ENCODE measurements around the gene VAMP1. TPM values are rescaled to one million over a fixed set of nuclear protein-coding genes. Genes with fewer than 3 reads are reported as not detected.

VAMP1 gene, protein sequence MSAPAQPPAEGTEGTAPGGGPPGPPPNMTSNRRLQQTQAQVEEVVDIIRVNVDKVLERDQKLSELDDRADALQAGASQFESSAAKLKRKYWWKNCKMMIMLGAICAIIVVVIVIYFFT
- total RNA-seq (2021) (7.7 and 9.1 TPM in 2 replicates), Bru-seq, nascent RNA (percentile 55 among the genes with signal in this experiment), BruChase-seq, experiment 1, labeled RNA remaining after a 2-hour chase (percentile 60 among the genes with signal in this experiment), BruChase-seq, experiment 2, labeled RNA remaining after a 6-hour chase (percentile 52 among the genes with signal in this experiment)
- long read RNA-seq, partial matches to known transcripts = 0 of 1 reads
- long read RNA-seq, other reads (novel, unspliced or antisense) = 1 of 1 reads

DNA sequence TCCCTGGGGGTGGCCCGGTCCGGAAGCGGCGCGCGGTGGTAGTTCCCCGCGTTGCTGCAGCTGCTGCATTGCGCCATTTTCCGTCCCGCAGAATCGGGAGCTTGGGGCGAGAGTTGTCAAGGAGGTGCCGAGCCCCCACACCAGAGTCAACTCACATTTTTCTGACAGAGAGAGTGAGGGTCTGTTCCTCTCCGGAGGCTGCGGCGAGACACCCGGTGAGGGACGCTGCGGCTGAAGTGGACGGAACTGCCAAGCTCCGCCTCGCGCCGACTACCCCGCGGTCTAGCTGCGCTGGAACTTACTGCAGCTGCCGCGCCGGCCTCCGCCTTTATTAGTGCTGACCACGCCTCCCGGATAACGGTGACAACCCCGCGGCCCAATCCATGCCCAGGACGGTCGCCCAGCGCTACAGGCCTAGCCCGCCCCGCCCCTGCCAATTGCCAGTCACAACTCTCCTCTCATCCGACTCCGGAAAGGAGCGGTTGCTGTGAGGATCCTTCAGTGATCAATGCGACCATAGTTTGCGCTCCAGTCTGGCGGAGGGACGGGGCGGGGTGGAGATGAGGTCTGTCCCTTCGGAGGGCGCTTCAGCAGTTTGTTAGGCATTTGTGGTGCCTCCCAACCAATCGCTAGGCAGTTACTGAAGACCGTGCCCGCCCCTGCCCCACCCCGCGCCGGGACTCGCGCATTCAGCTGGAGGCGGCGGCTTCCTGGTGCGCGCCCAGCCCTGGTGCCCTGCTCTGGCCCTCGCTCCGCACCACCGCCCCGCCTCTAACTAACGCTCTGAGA, at the start of gene VAMP1:
Gene VAMP1, minus strand, starts transcription at position 303 of the 789 bp plus-strand sequence. Its CDS starts 146 bp downstream, at position 157.
- no TSS peak for BruUV-seq (replicated peaks)
- ChIA-PET POLR2A (ENCODE audit: unreplicated experiment) (interaction anchor here (0.5 to 1.4 kb wide), 19 partner anchors 9 to 482 kb away, joined by 3 to 24 read pairs (median 5); partner anchors contain the start of gene MRPL51), CTCF (interaction anchor here (0.6 to 0.7 kb wide), 7 partner anchors 16 to 241 kb away, joined by 3 to 11 read pairs (median 4); partner anchors contain the start of gene ZNF384)
- Histone ChIP-seq H3K4me3 (peak within 1 kb of the TSS; percentile 76), H2AFZ (peak within 1 kb of the TSS; percentile 87), H3K36me3 (ENCODE audit: low read depth) (no peaks in the 10 kb centered on the region), H3K9me2 (ENCODE audit: insufficient read depth) (no peaks in the 10 kb centered on the region), H3K9me3 (ENCODE audit: insufficient read depth, low read depth) (no peaks in the 10 kb centered on the region), H3K79me2 (ENCODE audit: low read depth) (no peaks in the 10 kb centered on the region; the same call in 1 of the 2 replicates), H3K4me2 (peak within 1 kb of the TSS; percentile 96), H3K27me3 (ENCODE audit: insufficient read depth, low read depth) (0 out of 2 replicates have a peak, but pooled peaks cover 6% of the 10 kb centered on the region), H3F3A (ENCODE audit: insufficient read depth, low read depth) (peaks cover 12% of the 10 kb centered on the region), H3K4me1 (replicated peaks; ENCODE audit: insufficient read depth) (peaks cover 15% of the 10 kb centered on the region), H3K27ac (no peak within 1 kb of the TSS), H4K20me1 (ENCODE audit: insufficient read depth) (no peaks in the 10 kb centered on the region)
- no peak for TF ChIP-seq EZH2 (IDR thresholded peaks at IDR 0.05; ENCODE audit: low read depth)
- TF ChIP-seq, protein P1, sequence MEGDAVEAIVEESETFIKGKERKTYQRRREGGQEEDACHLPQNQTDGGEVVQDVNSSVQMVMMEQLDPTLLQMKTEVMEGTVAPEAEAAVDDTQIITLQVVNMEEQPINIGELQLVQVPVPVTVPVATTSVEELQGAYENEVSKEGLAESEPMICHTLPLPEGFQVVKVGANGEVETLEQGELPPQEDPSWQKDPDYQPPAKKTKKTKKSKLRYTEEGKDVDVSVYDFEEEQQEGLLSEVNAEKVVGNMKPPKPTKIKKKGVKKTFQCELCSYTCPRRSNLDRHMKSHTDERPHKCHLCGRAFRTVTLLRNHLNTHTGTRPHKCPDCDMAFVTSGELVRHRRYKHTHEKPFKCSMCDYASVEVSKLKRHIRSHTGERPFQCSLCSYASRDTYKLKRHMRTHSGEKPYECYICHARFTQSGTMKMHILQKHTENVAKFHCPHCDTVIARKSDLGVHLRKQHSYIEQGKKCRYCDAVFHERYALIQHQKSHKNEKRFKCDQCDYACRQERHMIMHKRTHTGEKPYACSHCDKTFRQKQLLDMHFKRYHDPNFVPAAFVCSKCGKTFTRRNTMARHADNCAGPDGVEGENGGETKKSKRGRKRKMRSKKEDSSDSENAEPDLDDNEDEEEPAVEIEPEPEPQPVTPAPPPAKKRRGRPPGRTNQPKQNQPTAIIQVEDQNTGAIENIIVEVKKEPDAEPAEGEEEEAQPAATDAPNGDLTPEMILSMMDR (conservative IDR thresholded peaks at IDR 0.05) = no peak
- intact Hi-C loops (cut with micrococcal nuclease; ENCODE audit: unreplicated experiment) = loop anchor here (1.0 to 2.0 kb wide), 3 partner anchors 23 to 254 kb away; partner anchors contain the start of genes GAPDH and MRPL51
- peak; percentile 93 to 98 for DNase-seq

DNA sequence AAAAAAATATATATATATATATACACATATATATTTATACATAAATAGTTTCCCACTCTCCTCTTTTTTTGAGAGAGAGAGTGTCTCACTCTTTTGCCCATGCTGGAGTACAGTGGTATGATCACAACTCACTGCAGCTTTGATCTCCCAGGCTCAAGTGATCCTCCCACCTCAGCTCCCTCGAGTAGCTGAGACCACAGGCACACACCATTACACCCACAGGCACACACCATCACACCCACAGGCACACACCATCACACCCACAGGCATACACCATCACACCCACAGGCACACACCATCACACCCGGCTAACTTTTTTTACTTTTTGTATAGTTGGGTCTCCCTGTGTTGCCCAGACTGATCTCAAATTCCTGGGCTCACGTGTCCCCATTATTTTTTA, 49.7 kb upstream of the VAMP1 start:
- no TSS peak for BruUV-seq (replicated peaks)
- POLR2A ChIA-PET (ENCODE audit: unreplicated experiment) = no interaction called here
- H3K27me3 ChIP-seq (ENCODE audit: insufficient read depth, low read depth) = no peaks in the 10 kb centered on the region
- no peaks in the 10 kb centered on the region for H3K79me2 ChIP-seq (ENCODE audit: low read depth)
- H3K4me3 ChIP-seq = no peak overlapping the region
- H3K9me3 ChIP-seq (ENCODE audit: insufficient read depth, low read depth) = no peaks in the 10 kb centered on the region
- H3F3A ChIP-seq (ENCODE audit: insufficient read depth, low read depth) = peaks cover 25% of the 10 kb centered on the region
- peaks cover 80% of the 10 kb centered on the region for H3K36me3 ChIP-seq (ENCODE audit: low read depth)
- CTCF ChIA-PET = interaction anchor here (0.5 kb wide), 1 partner anchor 211 kb away, joined by 3 read pairs; no protein-coding TSS in a partner anchor
- intact Hi-C loops (cut with micrococcal nuclease; ENCODE audit: unreplicated experiment) = no loop called here
- no peak overlapping the region for H3K27ac ChIP-seq
- H3K4me2 ChIP-seq = no peak overlapping the region
- no peaks in the 10 kb centered on the region for H3K4me1 ChIP-seq (replicated peaks; ENCODE audit: insufficient read depth)
- H3K9me2 ChIP-seq (ENCODE audit: insufficient read depth) = no peaks in the 10 kb centered on the region
- H2AFZ ChIP-seq = no peak overlapping the region
- H4K20me1 ChIP-seq (ENCODE audit: insufficient read depth) = no peaks in the 10 kb centered on the region
- no peak for DNase-seq
- TF ChIP-seq, protein P1 (conservative IDR thresholded peaks at IDR 0.05) = no peak
- TF ChIP-seq EZH2 (IDR thresholded peaks at IDR 0.05; ENCODE audit: low read depth) = no peak

DNA sequence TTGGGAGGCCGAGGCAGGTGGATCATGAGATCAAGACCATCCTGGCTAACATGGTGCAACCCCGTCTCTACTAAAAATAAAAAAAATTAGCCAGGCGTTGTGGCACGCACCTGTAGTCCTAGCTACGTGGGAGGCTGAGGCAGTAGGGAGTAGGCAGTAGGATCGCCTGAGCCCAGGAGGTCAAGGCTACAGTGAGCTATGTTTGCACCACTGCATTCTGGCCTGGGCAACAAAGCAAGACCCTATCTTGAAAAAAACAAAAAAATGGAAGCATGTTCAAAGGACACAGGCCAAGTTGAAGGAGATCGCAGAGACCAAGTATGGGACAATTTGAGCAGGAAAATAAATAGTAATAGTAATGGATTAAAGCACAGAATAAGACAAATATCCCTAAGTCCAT, 37.6 kb upstream of the VAMP1 start:
- CTCF ChIA-PET = interaction anchor here (0.6 kb wide), 1 partner anchor 181 kb away, joined by 6 read pairs; the partner anchor contains the start of gene ZNF384
- H3K79me2 ChIP-seq (ENCODE audit: low read depth) = peaks cover 51% of the 10 kb centered on the region
- no peaks in the 10 kb centered on the region for H3K9me2 ChIP-seq (ENCODE audit: insufficient read depth)
- H3K27ac ChIP-seq = no peak overlapping the region
- H3K4me3 ChIP-seq = no peak overlapping the region
- BruUV-seq (replicated peaks) = no TSS peak
- peaks cover 20% of the 10 kb centered on the region for H4K20me1 ChIP-seq (ENCODE audit: insufficient read depth)
- no peaks in the 10 kb centered on the region for H3K9me3 ChIP-seq (ENCODE audit: insufficient read depth, low read depth)
- no peaks in the 10 kb centered on the region for H3K27me3 ChIP-seq (ENCODE audit: insufficient read depth, low read depth)
- H2AFZ ChIP-seq = no peak overlapping the region
- POLR2A ChIA-PET (ENCODE audit: unreplicated experiment) = no interaction called here
- TF ChIP-seq, protein P1 (conservative IDR thresholded peaks at IDR 0.05) = no peak
- no peak for TF ChIP-seq EZH2 (IDR thresholded peaks at IDR 0.05; ENCODE audit: low read depth)
- peaks cover 56% of the 10 kb centered on the region for H3K36me3 ChIP-seq (ENCODE audit: low read depth)
- DNase-seq = no peak
- peaks cover 4% of the 10 kb centered on the region for H3F3A ChIP-seq (ENCODE audit: insufficient read depth, low read depth)
- intact Hi-C loops (cut with micrococcal nuclease; ENCODE audit: unreplicated experiment) = no loop called here
- H3K4me1 ChIP-seq (replicated peaks; ENCODE audit: insufficient read depth) = no peaks in the 10 kb centered on the region
- H3K4me2 ChIP-seq = no peak overlapping the region
